GM12872 (cell line): ENCODE results near the gene ELMOD3.

ENCODE experiments used
- TF ChIP-seq, protein P1 (sequence below): IDR thresholded peaks from 3 replicates; pipeline ENCODE4 v1.5.1; 2011; ENCODE audit warnings: low read depth, mild to moderate bottlenecking, low read length, moderate library complexity; ENCODE audit not compliant: insufficient read depth

The ELMOD3 gene

DNA sequence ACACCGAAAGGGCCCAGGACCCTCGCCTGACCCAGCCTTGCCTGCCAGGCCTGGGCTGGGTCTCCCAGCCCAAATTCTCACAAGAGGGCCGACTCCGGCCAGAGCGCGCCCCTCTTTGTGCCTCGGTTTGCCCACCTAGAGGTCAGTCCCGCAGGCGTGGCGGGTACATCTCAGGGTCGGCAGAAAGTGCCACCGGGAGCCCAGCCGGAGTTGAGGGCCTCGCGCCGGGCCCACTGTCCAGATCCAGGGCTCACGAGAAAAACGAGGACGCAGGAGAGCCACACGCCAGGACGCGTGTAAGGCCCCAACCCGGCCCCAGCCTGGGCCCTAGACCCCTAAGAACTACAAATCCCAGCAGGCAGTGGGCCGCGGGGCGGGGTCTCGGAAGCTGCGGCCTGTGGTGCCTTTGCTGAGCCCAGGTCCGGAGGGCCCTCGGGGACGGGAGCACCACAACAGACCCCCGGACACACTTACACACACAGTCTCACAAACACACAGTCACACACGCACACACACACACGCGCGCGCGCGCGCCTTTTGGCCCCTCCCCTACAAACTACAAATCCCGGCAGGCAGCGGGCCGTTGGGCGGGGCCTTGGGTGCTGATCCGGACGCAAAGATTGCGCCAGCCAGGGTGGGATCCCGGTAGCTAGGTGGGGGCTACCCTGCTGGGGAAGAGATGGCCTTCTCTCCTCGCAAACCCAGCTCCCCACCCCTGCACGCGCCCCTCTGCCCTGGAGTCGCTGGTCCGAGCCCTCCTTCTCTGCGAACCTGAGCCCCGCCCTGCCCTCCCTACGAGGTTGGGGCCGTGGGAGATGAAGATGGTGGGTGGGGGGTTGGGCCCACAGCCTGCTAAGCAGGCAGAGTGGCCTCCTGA lies 63.8 kb downstream of the ELMOD3 start, which contains the start of gene SH2D6:
Gene SH2D6 (plus strand): TSS at position 583 of the 877 bp plus-strand sequence. CDS start 10,752 bp downstream, outside the sequence.
- TF ChIP-seq, protein P1, sequence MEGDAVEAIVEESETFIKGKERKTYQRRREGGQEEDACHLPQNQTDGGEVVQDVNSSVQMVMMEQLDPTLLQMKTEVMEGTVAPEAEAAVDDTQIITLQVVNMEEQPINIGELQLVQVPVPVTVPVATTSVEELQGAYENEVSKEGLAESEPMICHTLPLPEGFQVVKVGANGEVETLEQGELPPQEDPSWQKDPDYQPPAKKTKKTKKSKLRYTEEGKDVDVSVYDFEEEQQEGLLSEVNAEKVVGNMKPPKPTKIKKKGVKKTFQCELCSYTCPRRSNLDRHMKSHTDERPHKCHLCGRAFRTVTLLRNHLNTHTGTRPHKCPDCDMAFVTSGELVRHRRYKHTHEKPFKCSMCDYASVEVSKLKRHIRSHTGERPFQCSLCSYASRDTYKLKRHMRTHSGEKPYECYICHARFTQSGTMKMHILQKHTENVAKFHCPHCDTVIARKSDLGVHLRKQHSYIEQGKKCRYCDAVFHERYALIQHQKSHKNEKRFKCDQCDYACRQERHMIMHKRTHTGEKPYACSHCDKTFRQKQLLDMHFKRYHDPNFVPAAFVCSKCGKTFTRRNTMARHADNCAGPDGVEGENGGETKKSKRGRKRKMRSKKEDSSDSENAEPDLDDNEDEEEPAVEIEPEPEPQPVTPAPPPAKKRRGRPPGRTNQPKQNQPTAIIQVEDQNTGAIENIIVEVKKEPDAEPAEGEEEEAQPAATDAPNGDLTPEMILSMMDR: no peak

DNA sequence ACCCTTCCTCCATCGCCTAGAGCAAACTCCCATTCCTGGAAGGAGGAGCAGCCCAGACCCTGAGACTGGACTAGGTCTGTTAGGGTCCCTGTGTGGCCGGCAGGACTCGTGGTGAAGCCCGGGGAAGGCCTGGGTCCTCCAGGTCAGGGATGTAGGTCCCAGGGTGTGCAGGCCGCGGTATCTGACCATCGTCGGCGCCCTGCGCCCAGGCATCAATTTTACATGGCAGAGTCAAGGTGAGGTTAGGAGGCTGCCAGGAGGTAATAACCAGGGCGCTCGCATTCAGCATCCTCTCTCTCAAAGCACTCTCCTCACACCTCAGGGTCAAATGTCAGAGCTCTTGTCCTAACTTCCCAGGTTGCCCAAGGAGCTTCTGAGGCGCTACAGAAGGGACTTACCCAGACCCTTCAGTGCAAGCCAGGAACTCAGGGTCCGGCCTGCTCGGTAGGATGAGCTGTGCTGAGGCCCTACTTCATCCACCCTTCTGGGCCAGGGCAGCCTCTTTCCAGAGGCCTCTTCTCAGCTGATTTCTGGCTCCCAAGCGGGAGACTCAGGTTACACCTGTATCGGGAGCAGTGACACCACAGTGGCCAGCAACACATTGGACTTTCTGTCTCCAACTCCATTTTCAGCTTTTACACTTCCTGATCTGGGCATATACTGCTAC lies 64.6 kb downstream of the ELMOD3 start:
- TF ChIP-seq, protein P1: no peak

- TF ChIP-seq, protein P1: peak; percentile 99
Observed at GRCh38 chr2:85420536-85421259, 66.1 kb downstream of the ELMOD3 start.

DNA sequence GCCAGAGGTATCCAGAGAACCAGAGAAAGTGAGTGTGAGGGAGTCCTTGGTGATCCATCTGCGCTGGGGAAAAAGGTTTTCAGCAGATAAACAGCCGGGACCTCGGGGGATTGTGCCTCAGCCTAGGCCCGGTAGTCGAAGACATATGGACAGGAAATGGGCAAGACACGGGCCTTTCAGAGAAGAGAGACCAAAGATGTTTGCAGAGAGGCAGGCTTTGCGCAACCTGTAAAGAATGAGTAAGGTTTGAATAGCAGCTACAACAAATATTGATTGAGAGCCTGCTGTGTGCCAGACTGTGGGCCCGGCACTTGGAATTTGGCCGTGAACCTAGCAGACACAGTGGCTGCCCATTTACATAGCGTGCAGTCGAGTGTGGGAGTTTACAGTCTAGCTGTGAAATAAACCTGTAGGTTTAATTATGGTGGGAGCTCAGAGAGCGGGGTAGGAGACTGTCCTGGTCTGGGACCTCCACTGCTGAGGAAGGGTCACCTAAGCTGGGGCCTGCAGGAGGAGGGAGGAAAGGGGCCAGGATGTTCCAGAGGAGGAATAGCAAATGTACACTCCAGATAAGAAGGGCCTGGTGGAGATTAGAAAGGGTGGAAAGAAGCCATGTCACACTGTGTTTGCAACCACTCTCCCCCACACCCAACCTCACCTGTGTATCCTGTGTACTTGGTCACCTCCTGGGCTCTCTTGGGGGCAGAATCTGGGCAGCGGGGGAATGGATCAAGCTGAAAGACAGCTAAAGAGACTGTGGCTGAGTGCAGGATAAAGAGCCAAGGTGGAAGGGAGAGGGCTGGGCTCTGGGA lies 66.9 kb downstream of the ELMOD3 start:
- TF ChIP-seq, protein P1: no peak

- TF ChIP-seq, protein P1: no peak
Observed at GRCh38 chr2:85422072-85422457, 67.5 kb downstream of the ELMOD3 start.

GRCh38 chr2:85423525-85423924 lies 69.0 kb downstream of the ELMOD3 start:
- TF ChIP-seq, protein P1: no peak

- TF ChIP-seq, protein P1: no peak
Observed at GRCh38 chr2:85425588-85425987, 71.0 kb downstream of the ELMOD3 start.
